NCI-H82 treated with DMSO at 0.1 percent for 48 hours (cell line): ENCODE data around the gene ARID5B.
A peak's percentile ranks its signal among the peaks of the same experiment; 100 is the strongest.
"Not testable (repeated sequence)": the region's sequence is repeated elsewhere in the genome, so short reads cannot be mapped to it uniquely, and the experiment has no call there.

Experiments used
- DNase-seq: peaks from one replicate; lab custom pipeline; 2025; ENCODE audit not compliant: unreplicated experiment; lab: John Stamatoyannopoulos, UW

ARID5B gene, protein sequence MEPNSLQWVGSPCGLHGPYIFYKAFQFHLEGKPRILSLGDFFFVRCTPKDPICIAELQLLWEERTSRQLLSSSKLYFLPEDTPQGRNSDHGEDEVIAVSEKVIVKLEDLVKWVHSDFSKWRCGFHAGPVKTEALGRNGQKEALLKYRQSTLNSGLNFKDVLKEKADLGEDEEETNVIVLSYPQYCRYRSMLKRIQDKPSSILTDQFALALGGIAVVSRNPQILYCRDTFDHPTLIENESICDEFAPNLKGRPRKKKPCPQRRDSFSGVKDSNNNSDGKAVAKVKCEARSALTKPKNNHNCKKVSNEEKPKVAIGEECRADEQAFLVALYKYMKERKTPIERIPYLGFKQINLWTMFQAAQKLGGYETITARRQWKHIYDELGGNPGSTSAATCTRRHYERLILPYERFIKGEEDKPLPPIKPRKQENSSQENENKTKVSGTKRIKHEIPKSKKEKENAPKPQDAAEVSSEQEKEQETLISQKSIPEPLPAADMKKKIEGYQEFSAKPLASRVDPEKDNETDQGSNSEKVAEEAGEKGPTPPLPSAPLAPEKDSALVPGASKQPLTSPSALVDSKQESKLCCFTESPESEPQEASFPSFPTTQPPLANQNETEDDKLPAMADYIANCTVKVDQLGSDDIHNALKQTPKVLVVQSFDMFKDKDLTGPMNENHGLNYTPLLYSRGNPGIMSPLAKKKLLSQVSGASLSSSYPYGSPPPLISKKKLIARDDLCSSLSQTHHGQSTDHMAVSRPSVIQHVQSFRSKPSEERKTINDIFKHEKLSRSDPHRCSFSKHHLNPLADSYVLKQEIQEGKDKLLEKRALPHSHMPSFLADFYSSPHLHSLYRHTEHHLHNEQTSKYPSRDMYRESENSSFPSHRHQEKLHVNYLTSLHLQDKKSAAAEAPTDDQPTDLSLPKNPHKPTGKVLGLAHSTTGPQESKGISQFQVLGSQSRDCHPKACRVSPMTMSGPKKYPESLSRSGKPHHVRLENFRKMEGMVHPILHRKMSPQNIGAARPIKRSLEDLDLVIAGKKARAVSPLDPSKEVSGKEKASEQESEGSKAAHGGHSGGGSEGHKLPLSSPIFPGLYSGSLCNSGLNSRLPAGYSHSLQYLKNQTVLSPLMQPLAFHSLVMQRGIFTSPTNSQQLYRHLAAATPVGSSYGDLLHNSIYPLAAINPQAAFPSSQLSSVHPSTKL

DNA sequence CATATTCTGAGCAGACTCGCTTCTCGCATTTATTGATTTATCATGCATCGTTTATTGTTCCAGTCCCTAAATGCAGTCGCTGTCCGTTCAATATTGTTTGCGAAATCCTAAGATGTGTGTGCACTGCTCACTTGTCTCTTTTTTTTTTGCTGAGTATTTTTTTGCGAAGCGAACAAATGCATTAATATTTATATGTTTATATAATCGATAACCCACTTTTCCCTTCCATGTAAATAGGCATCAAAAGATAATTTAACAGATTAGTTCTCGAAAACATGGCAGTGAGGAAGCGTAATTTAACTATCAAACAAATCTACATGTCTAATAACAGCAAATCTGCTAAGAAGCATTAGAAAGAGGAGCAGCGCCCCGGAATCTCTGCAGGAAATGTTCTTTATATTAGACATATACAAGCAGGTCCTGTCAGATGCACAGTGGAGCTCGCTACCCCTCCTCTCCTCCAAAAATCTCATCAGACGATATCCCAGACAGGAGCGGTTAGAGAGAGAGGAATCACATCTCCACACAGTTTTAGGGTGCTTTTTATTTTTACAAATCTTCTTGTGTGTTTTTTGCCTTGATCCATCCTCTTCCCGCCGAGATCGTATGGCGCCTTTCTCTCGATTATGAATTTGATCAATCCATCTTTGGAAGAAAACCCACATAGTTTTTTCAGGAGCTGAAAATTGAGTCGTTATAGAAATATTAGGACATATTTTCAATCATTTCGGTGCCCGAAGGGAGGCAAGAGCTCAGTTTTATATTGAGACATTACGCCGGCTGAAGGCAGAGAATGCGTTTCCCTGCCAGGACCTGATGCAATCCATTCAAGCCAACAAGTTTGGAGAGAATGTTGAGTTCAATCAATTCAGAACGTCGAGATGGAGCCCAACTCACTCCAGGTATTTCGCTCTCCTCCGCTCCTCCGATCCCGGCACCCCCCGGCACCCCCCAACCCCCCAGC, at the start of gene ARID5B:
ARID5B (plus strand) TSS at position 871 of the 964 bp plus-strand sequence; CDS start at position 882, 11 bp downstream.
- peak; percentile 14 for DNase-seq

DNA sequence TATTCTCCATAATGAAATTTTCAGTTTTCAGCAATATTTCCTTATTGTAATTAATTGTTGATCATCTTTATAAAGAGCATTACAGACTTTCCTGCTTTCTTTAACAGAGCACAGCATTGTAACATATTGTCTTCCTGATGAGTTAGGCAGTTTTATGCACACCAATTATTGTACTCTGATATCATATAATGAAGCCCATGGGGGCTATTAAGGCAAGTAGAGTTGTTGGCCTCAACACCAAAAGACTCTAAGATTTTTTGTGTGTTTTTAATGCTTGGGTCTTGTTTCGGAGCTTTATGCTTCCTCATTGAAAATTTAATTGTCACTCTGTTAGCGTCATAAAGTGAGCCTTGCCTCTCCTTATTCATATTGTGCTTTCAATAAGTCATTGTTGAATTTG, 49.2 kb upstream of the ARID5B start:
- DNase-seq, result no peak

GRCh38 chr10:61855771-61856170, 45.7 kb upstream of the ARID5B start:
- no peak for DNase-seq

- DNase-seq, result no peak
These were observed 43.8 kb upstream of the ARID5B start for GRCh38 chr10:61857746-61858145.

DNA sequence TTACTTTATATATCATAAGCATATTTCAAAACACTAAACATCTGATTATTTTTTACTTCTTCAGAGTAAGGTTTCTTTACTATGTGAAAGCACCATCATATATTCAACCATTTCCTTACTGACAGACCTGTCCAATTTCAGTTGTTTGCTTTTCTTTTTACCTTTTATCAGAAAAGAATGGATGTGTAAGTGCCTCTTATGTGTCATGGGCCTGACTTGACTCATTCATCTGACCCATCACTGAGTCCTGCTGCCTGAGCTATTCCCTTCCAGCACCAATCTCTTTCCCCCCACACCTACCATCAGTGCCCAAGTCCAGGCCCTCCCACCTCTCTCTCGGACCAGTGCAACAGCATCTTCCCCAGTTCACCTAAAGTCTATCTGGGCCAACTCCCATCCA, 41.7 kb upstream of the ARID5B start:
- no peak for DNase-seq

- DNase-seq, result no peak
These were observed 40.3 kb upstream of the ARID5B start for GRCh38 chr10:61860964-61861758.

GRCh38 chr10:61863981-61864380, 37.5 kb upstream of the ARID5B start:
- DNase-seq, result no peak

GRCh38 chr10:61866700-61867368, 34.7 kb upstream of the ARID5B start:
- DNase-seq, result no peak

GRCh38 chr10:61867374-61867773, 34.1 kb upstream of the ARID5B start:
- not testable (repeated sequence) for DNase-seq

DNA sequence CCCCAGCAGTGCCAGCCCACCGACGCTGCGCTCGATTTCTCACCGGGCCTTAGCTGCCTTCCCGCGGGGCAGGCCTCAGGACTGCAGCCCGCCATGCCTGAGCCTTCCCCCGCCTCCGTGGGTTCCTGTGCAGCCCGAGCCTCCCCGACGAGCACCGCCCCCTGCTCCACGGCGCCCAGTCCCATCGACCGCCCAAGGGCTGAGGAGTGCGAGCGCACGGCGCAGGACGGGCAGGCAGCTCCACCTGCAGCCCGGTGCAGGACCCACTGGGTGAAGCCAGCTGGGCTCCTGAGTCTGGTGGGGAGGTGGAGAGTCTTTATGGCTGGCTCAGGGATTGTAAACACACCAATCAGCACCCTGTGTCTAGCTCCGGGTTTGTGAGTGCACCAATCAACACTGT, 33.7 kb upstream of the ARID5B start:
- not testable (repeated sequence) for DNase-seq

GRCh38 chr10:61869041-61869675, 32.3 kb upstream of the ARID5B start:
- DNase-seq, result no peak

GRCh38 chr10:61869774-61870525, 31.5 kb upstream of the ARID5B start:
- no peak for DNase-seq

GRCh38 chr10:61870526-61870895, 31.0 kb upstream of the ARID5B start:
- DNase-seq, result no peak

DNA sequence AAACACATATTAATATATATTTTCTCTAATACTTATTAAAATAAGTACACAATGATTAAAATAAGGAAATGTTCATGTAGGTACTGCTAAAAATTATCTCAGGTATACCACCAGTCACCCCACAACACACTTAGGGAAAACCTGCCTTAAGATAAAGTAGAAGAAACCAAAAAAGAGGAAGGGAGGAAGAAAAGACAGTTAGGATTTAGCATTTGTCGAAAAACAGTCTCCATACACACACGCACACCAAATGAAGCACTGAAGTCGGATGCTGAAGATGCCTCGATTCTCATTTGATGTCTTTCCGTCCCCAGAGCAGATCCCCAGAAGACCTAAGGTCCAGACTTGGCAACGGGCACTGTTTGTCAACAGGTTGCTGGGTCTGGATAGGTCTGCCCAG, 30.0 kb upstream of the ARID5B start:
- no peak for DNase-seq

GRCh38 chr10:61877887-61878739, 23.4 kb upstream of the ARID5B start:
- no peak for DNase-seq

DNA sequence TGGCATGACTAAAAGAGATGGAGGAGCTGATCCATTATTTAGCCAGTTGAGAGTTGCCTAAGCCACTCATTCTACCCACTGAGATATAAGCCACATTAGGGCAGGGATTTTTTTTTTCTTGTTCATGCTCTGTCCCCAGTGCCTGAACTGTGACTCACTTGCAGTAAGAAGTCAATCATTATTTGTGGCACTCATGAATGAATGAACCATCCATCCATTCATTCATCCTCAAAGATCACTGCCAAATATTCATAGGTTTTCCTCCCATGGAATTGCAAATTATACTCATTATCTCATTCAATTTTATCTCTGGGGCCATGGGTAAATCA, 22.8 kb upstream of the ARID5B start:
- DNase-seq, result no peak
